NCI-H524 (cell line): ENCODE measurements around the gene KIF26A.
"Not testable (repeated sequence)": the region's sequence is repeated elsewhere in the genome, so short reads cannot be mapped to it uniquely, and the experiment has no call there.

Experiments used
- DNase-seq, 2 experiments: peaks; one replicate each; lab custom pipeline; 2025; lab: John Stamatoyannopoulos, UW

Gene KIF26A

DNA sequence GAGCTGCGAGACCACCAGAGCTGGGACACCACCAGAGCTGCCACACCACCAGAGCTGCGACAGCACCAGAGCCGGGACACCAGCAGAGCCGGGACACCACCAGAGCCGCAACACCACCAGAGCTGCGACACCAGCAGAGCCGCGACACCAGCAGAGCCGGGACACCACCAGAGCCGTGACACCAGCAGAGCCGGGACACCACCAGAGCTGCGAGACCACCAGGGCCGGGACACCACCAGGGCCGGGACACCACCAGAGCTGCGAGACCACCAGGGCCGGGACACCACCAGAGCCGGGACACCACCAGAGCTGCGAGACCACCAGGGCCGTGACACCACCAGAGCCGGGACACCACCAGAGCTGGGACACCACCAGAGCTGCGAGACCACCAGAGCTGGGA is 69.9 kb downstream of the KIF26A start:
- not testable (repeated sequence) for DNase-seq

DNA sequence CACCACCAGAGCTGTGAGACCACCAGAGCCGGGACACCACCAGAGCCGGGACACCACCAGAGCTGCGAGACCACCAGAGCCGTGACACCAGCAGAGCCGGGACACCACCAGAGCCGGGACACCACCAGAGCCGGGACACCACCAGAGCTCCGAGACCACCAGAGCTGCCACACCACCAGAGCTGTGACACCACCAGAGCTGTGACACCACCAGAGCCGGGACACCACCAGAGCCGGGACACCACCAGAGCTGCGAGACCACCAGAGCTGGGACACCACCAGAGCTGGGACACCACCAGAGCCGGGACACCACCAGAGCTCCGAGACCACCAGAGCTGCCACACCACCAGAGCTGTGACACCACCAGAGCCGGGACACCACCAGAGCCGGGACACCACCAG is 70.7 kb downstream of the KIF26A start:
- DNase-seq = not testable (repeated sequence)

- DNase-seq = no peak
These were observed 71.8 kb downstream of the KIF26A start for GRCh38 chr14:104209985-104210816.

- no peak for DNase-seq
These were observed 72.4 kb downstream of the KIF26A start for GRCh38 chr14:104210817-104211195.

DNA sequence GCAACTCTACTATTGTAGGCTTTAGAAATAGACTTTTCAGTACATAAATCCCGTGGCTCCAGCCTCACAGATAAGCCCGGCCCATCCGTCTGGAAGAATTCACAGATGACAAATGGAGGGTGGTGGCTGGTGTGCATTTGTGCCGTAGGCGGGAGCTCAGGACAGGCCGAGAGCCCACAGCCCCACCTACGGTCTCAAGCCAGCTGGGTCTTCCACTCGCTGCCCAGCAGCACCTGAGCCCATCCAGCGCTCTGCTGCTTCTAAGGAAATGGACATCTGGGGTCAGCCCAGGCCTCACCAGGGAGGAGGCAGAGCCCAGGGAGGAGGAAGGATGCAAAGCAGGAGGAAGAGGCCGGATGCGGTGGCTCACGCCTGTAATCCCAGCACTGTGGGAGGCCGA is 72.8 kb downstream of the KIF26A start:
- DNase-seq = no peak

DNA sequence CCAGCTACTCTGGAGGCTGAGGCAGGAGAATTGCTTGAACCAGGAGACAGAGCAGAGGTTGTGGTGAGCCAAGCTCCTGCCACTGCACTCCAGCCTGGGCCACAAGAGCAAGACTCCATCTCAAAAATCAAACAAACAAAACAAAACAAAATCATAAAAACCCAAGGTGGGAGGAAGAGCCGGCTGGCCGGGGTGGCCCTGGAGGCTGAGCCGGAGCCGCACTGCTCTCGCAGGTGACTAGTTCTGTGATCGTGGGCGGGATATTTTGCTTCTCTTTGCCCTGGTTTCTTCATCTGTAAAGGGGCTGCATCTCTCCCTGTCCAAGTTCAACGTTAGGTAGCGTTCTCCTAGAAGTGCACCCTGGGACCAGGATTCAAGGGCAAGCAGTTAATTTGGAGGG is 73.4 kb downstream of the KIF26A start:
- no peak for DNase-seq

GRCh38 chr14:104212206-104213095 is 74.1 kb downstream of the KIF26A start:
- DNase-seq = no peak

DNA sequence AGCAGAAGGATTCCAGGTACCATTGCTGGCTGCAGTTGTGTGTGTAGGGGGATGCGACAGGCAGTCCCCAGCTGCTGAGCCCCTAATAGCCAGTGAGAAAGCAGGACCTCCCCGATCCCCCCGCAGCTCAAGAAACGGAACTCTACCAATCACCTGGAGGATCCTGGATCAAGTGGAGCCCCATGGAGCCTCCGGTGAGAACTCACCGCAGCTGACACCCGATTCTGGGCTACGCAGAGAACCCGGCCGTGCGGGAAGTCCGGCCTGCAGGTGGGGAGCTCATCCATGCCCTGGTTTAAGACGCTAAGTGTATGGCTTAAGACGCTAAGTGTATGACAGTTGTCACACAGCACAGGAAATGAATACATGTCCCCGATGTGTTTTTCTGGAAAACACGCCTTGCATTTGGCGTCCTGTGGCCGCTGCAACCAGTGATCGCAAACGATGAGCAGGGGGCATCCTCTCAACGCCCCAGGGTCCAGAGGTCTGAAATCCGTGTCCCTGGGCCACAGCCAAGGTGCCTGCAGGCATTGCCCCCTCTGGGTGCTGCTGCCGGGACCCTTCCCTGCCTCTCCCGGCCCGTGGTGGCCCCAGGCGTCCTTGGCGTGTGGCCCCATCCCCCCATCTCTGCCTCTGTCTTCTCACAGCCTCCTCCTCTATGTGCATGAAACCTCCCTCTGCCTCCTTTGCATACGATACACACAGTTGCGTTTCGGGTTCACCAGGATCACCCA is 75.1 kb downstream of the KIF26A start:
- no peak for DNase-seq

GRCh38 chr14:104214431-104215218 is 76.2 kb downstream of the KIF26A start:
- DNase-seq = no peak

DNA sequence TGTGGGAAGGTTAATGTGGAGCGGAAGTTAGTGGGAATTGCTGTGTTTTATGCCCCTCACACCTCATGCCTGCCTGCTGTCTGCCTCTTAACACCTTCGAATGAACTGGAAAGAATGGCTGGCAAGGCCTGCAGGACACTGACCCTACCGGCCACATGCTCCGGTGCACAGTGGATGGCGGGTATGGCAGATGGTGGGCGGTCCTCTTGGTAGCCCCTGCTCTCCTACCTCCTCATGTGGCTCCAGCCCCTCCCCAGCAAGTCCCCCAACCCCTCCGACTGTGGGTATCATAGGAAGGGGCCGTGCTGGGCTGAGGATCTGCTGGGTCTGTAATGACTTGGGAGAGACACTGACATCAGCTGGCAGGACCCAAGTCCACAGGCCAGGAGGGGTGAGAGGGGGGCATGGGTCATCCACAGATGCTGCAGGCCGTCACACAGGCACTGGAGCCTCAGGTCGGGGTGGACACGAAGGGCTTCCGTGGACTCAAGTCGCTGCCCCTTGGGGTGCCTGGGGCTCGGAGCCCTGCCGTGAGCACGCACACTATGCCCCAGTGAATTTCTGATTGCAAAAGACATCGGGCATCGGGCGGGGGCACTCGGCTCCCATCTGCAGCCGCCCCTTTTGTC is 77.4 kb downstream of the KIF26A start:
- no peak for DNase-seq

DNA sequence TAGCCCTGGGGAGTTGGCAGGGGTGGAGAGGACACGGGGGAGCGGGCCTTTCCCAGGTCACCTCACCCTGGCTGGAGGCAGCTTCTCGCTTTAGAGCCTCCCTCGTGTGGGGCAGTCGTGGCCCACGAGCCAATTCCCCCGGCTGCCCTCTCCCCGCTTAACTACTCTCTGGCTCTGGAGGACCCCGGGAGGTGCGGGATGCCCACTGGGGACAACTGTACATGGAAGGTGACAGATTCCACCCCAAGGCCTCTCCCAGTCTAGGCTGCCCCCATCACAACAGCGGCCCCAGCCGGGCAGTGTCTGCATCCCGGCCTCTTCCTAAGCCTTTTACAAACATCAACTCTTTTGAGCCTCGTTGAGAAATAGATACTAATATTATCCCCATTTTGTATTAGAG is 78.1 kb downstream of the KIF26A start:
- DNase-seq = no peak

GRCh38 chr14:104217486-104218360 is 79.3 kb downstream of the KIF26A start:
- no peak for DNase-seq

- peak; percentile 66 to 71 for DNase-seq
These were observed 80.2 kb downstream of the KIF26A start for GRCh38 chr14:104218361-104219180.

- peak; percentile 61 to 80 for DNase-seq
These were observed 81.4 kb downstream of the KIF26A start for GRCh38 chr14:104219731-104220214.

DNA sequence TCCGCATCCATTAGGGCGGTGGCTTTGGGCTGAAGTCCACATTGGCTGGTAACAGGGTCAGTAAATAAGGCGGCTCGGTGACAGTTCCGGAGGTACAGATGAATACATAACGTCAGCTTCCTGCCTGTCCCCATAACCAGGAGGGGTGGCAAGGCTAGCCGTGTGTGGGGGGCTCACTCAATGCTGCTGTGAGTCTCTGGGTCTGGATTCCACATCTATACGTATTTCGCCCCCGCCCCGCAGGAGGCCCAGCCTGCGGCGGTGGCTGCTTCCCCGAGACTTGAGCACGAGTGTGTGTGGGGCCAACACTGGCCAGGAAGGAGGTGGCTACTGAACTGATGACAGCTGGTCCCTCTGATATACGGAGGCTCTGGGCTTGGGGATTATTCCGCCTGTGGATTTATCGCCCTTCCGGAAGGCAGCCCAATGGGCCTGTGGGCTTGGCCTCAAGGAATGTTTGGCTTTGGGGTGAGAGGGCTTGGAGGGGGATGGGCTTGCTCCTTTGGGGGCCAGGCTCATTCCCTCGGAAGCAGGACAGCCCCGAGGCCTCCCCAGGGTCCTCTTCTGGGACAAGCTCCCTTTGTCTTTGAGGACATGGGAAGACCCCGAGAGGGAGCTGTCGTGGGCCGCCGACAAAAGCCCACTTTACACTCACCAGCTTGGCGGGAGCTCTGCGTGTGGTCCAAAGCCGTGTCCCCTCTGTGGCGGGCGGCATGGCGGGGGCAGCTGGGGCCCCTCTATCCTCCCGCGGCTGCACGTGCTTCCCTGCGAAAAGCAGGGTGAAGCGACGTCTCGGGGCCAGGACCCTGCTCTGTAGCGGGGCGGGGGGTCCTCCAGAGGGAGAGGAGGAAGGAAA is 82.1 kb downstream of the KIF26A start:
- DNase-seq = peak; percentile 50 to 76

- DNase-seq = peak in 1 of 2 experiments; percentile 47
These were observed 82.8 kb downstream of the KIF26A start for GRCh38 chr14:104221071-104221625.

DNA sequence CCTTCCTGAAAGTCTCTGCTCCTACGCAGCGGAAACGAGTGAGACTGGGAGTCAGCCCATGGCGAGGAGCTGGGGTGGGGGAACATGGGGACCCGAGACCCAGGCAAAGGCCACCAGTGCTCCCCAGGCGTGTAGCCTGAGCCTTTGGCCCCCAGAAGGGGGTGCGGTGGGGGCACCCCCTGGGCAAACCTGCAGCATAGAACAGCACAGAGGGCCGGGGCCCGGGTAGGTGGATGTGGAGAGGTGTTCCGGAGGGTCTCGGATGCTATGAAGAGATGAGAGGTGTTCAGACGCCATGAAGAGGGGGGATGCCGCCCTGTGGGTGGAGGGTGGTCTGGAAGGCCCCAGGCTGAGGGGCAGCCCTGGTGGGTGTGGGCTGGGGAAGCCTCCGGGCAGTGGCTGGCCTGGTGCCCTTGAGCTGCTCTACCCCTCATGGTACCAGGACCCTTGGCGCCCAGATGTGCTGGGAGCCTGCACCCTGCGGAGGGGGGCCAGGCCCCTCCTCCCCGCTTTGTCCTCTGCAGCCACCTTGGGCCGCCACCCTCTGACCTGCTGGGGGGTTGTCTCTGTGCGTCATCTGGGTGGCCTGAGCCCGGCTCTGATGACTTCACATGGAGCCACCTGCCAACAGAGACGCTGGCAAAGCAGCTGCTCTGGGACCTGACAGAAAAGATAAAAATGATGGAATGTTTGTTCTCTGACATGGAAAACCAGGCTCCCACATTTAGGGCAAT is 83.4 kb downstream of the KIF26A start:
- peak in 1 of 2 experiments; percentile 47 for DNase-seq
